Neural cell (in vitro differentiated cells): Measurements from ENCODE around the gene ITM2C. TPM values are rescaled to one million over a fixed set of nuclear protein-coding genes. Genes with fewer than 3 reads are reported as not detected.

Experiments
- H2AFZ ChIP-seq: fragments of 200-600, 300-800 bp; sonication (generic), shearing (Covaris generic); 2 replicates; pipeline ENCODE4 v1.6.0; 2014; ENCODE audit warnings: low read depth, mild to moderate bottlenecking, antibody characterized with exemption, low read length, moderate library complexity
- H3F3A ChIP-seq: fragments of 200-600 bp; shearing (Covaris generic); 2 replicates; pipeline ENCODE4 v1.6.1; 2016; ENCODE audit warnings: mild to moderate bottlenecking, moderate library complexity, mixed read lengths, antibody characterized with exemption, low read length; ENCODE audit not compliant: insufficient read depth, poor library complexity, severe bottlenecking
- H3K27ac ChIP-seq: fragments of 200-600, 300-800 bp; sonication (generic), shearing (Covaris generic); 2 replicates; pipeline ENCODE4 v1.5.1; 2014; ENCODE audit warnings: mild to moderate bottlenecking, low read length, moderate library complexity
- H3K27me3 ChIP-seq: fragments of 300-800, 200-600 bp; sonication (generic), shearing (Covaris generic); 2 replicates; pipeline ENCODE4 v1.6.0; 2014; ENCODE audit warnings: mild to moderate bottlenecking, low read depth, low read length, moderate library complexity; ENCODE audit not compliant: insufficient read depth
- H3K36me3 ChIP-seq: fragments of 300-800, 200-600 bp; sonication (generic), shearing (Covaris generic); 2 replicates; pipeline ENCODE4 v1.5.1; 2014; ENCODE audit warnings: mild to moderate bottlenecking, antibody characterized with exemption, low read length, moderate library complexity; ENCODE audit not compliant: insufficient read depth
- H3K4me2 ChIP-seq: fragments of 300-800, 200-600 bp; sonication (generic), shearing (Covaris generic); 2 replicates; pipeline ENCODE4 v1.6.0; 2014; ENCODE audit warnings: mild to moderate bottlenecking, low read length
- H3K4me3 ChIP-seq: fragments of 300-800, 200-600 bp; sonication (generic), shearing (Covaris generic); 2 replicates; pipeline ENCODE4 v1.5.1; 2014; ENCODE audit warnings: mild to moderate bottlenecking, low read length, moderate library complexity
- H3K79me2 ChIP-seq: fragments of 200-600 bp; shearing (Covaris generic); replicated peaks from 2 replicates; pipeline ENCODE4 v1.6.0; 2014; ENCODE audit warnings: mild to moderate bottlenecking, low read length, moderate library complexity; ENCODE audit not compliant: insufficient read depth
- H3K9ac ChIP-seq: fragments of 300-800, 200-600 bp; sonication (generic), shearing (Covaris generic); 2 replicates; pipeline ENCODE4 v1.6.1; 2016; ENCODE audit warnings: mild to moderate bottlenecking, low read length, mixed read lengths
- H3K9me2 ChIP-seq: fragments of 200-600 bp; shearing (Covaris generic); 2 replicates; pipeline ENCODE4 v1.6.1; 2016; ENCODE audit warnings: mild to moderate bottlenecking, low read length, mixed read lengths; ENCODE audit not compliant: insufficient read depth
- H3K9me3 ChIP-seq: fragments of 200-600, 300-800 bp; sonication (generic), shearing (Covaris generic); 2 replicates; pipeline ENCODE4 v1.6.1; 2016; ENCODE audit warnings: mild to moderate bottlenecking, mixed run types, low read length, moderate library complexity, mixed read lengths
- H4K20me1 ChIP-seq: fragments of 200-600 bp; shearing (Covaris generic); 2 replicates; pipeline ENCODE4 v1.6.1; 2016; ENCODE audit warnings: mild to moderate bottlenecking, mixed run types; ENCODE audit not compliant: insufficient read depth
- EP300 ChIP-seq: fragments of 450-650 bp; conservative IDR thresholded peaks from 2 replicates; pipeline ENCODE4 v1.6.1; 2014; ENCODE audit warnings: antibody characterized with exemption, mild to moderate bottlenecking, moderate library complexity; ENCODE audit not compliant: poor library complexity, severe bottlenecking
- EZH2 ChIP-seq: fragments of 200-600, 300-800 bp; shearing (Covaris generic), sonication (generic); IDR thresholded peaks from 2 replicates; pipeline ENCODE4 v1.6.1; 2014; ENCODE audit warnings: antibody characterized with exemption, low read length, borderline replicate concordance, mild to moderate bottlenecking; ENCODE audit not compliant: insufficient read depth, poor library complexity, severe bottlenecking
- MXI1 ChIP-seq: fragments of 450-650 bp; conservative IDR thresholded peaks from 2 replicates; pipeline ENCODE4 v1.6.1; 2014; ENCODE audit warnings: antibody characterized with exemption, mild to moderate bottlenecking; ENCODE audit not compliant: poor library complexity, severe bottlenecking
- POLR2AphosphoS5 ChIP-seq: IDR thresholded peaks from 2 replicates; pipeline ENCODE4 v1.6.1; 2012
- RAD21 ChIP-seq: fragments of 450-650 bp; conservative IDR thresholded peaks from 2 replicates; pipeline ENCODE4 v1.6.1; 2014; ENCODE audit warnings: antibody characterized with exemption, mild to moderate bottlenecking, moderate library complexity
- SMC3 ChIP-seq: fragments of 450-650 bp; conservative IDR thresholded peaks from 2 replicates; pipeline ENCODE4 v1.6.1; 2014; ENCODE audit warnings: antibody characterized with exemption, mild to moderate bottlenecking, moderate library complexity; ENCODE audit not compliant: poor library complexity
- TAF1 ChIP-seq: IDR thresholded peaks from 2 replicates; pipeline ENCODE4 v1.6.1; 2012; ENCODE audit warnings: low read depth
- polyA plus RNA-seq: library from polyadenylated mRNA; depleted of rRNA; stranded (reverse); fragments of >200 nt; gene quantifications from 2 replicates; pipeline ENCODE4 v1.2.3, GENCODE V29; 2014
- TF ChIP-seq, protein P1 (sequence below): IDR thresholded peaks from 2 replicates; pipeline ENCODE4 v1.6.1; 2012; ENCODE audit warnings: borderline replicate concordance
- TF ChIP-seq, protein P2 (sequence below): fragments of 450-650 bp; IDR thresholded peaks from 2 replicates; pipeline ENCODE4 v1.5.1; 2014; ENCODE audit warnings: antibody characterized with exemption, mild to moderate bottlenecking, moderate library complexity; ENCODE audit not compliant: poor library complexity, severe bottlenecking

The ITM2C gene
- polyA plus RNA-seq, 1 donor from 2014 or later, result 186 TPM

DNA sequence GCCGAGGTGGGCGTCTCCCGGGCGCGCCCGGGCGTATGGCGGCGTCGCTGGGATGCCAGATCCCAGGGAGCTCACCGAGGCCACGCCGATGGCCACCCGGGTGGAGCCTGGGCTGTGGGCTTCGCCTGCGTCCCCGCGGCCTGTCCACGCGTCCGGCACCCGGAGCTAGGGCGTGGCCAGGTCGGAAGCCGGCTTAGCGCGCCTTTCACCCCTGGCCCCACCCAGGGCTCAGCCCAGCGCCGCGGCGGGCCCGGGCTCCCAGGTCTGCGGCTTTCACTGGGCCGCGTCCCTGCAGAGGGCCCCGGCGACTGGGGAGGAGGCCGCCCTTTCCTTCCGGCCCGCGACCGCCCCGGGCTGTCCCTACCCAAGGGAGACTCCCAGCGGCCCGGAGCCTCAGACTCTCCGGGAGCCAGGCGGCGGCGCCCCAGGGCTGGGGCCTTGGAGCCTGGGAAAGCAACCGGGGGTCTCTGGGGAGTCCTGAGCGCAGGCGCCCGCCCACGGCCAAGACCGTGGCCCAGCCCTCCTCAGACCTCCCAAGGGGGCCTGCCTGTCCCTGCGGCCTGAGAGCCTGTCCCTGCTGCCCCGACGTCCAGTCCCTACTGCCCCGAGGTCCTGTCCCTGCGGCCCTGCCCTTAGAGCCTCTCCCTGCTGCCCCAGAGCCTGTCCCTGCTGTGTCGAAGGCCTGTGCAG lies 36.3 kb upstream of the ITM2C start:
- no peaks in the 10 kb centered on the region for H4K20me1 ChIP-seq
- no peaks in the 10 kb centered on the region for H3K36me3 ChIP-seq
- TF ChIP-seq, protein P1, sequence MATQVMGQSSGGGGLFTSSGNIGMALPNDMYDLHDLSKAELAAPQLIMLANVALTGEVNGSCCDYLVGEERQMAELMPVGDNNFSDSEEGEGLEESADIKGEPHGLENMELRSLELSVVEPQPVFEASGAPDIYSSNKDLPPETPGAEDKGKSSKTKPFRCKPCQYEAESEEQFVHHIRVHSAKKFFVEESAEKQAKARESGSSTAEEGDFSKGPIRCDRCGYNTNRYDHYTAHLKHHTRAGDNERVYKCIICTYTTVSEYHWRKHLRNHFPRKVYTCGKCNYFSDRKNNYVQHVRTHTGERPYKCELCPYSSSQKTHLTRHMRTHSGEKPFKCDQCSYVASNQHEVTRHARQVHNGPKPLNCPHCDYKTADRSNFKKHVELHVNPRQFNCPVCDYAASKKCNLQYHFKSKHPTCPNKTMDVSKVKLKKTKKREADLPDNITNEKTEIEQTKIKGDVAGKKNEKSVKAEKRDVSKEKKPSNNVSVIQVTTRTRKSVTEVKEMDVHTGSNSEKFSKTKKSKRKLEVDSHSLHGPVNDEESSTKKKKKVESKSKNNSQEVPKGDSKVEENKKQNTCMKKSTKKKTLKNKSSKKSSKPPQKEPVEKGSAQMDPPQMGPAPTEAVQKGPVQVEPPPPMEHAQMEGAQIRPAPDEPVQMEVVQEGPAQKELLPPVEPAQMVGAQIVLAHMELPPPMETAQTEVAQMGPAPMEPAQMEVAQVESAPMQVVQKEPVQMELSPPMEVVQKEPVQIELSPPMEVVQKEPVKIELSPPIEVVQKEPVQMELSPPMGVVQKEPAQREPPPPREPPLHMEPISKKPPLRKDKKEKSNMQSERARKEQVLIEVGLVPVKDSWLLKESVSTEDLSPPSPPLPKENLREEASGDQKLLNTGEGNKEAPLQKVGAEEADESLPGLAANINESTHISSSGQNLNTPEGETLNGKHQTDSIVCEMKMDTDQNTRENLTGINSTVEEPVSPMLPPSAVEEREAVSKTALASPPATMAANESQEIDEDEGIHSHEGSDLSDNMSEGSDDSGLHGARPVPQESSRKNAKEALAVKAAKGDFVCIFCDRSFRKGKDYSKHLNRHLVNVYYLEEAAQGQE, result no peak
- TF ChIP-seq SMC3 (no peak), POLR2AphosphoS5 (no peak), TAF1 (no peak), MXI1 (no peak), RAD21 (no peak), EP300 (no peak), EZH2 (no peak)
- TF ChIP-seq, protein P2, sequence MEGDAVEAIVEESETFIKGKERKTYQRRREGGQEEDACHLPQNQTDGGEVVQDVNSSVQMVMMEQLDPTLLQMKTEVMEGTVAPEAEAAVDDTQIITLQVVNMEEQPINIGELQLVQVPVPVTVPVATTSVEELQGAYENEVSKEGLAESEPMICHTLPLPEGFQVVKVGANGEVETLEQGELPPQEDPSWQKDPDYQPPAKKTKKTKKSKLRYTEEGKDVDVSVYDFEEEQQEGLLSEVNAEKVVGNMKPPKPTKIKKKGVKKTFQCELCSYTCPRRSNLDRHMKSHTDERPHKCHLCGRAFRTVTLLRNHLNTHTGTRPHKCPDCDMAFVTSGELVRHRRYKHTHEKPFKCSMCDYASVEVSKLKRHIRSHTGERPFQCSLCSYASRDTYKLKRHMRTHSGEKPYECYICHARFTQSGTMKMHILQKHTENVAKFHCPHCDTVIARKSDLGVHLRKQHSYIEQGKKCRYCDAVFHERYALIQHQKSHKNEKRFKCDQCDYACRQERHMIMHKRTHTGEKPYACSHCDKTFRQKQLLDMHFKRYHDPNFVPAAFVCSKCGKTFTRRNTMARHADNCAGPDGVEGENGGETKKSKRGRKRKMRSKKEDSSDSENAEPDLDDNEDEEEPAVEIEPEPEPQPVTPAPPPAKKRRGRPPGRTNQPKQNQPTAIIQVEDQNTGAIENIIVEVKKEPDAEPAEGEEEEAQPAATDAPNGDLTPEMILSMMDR, result no peak
- H3K4me3 ChIP-seq, result no peak overlapping the region
- no peaks in the 10 kb centered on the region for H3K9me3 ChIP-seq
- H3K9me2 ChIP-seq, result no peaks in the 10 kb centered on the region
- H3K79me2 ChIP-seq, result no peaks in the 10 kb centered on the region
- H3K9ac ChIP-seq, result no peak overlapping the region
- H3K4me2 ChIP-seq, result no peak overlapping the region
- H3F3A ChIP-seq, result no peaks in the 10 kb centered on the region
- H3K27ac ChIP-seq, result no peak overlapping the region
- H3K27me3 ChIP-seq, result no peaks in the 10 kb centered on the region
- H2AFZ ChIP-seq, result no peak overlapping the region

DNA sequence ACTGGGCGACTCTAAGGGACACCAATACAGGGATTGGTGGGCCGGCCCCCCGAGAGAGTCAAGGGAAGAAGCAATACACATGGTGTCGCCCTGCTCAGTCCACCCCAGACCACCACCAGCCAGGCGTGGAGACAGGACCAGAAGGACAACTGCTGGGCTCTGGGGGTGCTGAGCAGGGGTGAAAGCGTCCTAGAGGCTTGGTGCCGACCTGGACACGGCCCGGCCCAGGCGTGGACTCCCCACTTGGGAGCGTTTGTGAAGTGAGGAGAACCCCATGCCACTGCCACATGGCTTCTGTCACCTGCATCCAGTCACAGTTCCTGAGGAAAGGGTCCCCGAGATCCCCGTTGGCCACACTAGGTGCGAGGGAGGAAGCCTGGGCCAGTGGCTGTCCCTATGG lies 35.4 kb upstream of the ITM2C start:
- Histone ChIP-seq H3K36me3 (no peaks in the 10 kb centered on the region), H4K20me1 (no peaks in the 10 kb centered on the region), H3K9me2 (no peaks in the 10 kb centered on the region), H3K4me3 (no peak overlapping the region), H3K4me2 (no peak overlapping the region), H2AFZ (no peak overlapping the region), H3K9ac (no peak overlapping the region), H3K9me3 (no peaks in the 10 kb centered on the region), H3F3A (no peaks in the 10 kb centered on the region), H3K79me2 (no peaks in the 10 kb centered on the region), H3K27me3 (no peaks in the 10 kb centered on the region), H3K27ac (no peak overlapping the region)
- TF ChIP-seq EZH2, result no peak
- TF ChIP-seq RAD21, result no peak
- TF ChIP-seq, protein P2, result no peak
- TF ChIP-seq, protein P1, result no peak
- no peak for TF ChIP-seq POLR2AphosphoS5
- TF ChIP-seq SMC3, result no peak
- TF ChIP-seq MXI1, result no peak
- no peak for TF ChIP-seq TAF1
- no peak for TF ChIP-seq EP300
